ENCODE data around the gene NPTXR. TPM values are rescaled to one million over a fixed set of nuclear protein-coding genes. Genes with fewer than 3 reads are reported as not detected.

Gene NPTXR
- total RNA-seq, 2 experiments from 2014 or later = 0.08 TPM; not detected in 1

DNA sequence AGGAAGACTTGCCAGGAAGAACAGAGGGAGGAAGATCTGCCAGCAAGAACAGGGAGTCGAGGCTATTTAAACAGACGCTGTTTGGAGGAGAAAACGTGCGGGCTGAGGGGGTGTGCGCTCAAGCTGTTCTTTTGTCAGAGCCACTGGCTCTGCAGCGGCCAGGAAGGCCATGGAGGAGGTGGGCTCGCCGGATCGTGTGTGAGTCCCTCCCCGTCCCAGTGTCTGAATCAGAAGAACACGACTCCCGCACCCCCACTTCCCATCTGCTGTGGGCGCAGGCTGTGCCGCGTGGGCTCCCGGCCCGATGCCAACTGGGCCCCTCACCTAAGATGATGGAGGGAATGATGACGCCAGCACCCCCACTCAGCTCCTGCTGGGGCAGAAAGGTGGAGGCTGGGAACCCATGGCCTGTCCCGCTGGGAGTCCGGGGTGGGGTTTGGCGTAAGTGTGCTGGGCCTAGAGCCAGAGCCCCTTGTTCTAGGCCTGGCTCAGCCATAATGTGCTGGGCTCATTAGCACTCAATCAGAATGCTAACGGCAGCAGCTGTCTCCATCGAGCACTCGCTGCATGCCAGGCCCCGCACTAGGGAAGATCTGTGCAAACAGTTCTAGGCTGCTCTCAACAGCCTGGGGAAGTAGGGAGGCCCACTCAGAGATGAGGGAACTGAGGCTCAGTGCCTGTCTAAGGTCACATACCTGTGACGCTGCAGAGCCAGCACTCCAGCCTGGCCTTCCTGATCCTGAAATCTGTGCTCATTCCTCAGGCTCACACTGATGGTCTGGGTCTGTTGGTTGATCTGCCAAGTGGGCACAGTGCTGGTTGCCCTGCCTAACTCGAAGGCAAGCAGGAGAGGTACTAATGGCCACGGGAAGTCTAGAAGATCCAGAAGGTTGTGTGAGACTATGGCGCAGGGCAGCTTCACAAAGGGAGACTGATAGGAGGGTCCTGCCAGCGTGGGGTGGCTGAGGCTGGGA is 11.5 kb downstream of the NPTXR start:
- Histone ChIP-seq H3K9me2 (ENCODE audit: insufficient read depth, low read length) (no peaks in the 10 kb centered on the region), H3K4me1 (ENCODE audit: insufficient read depth, low read length, poor library complexity, severe bottlenecking) (no peaks in the 10 kb centered on the region), H3K27ac (ENCODE audit: low read depth, low read length, poor library complexity, severe bottlenecking) (no peak overlapping the region), H3K9me3 (ENCODE audit: low read length) (no peaks in the 10 kb centered on the region), H3K79me2 (ENCODE audit: insufficient read depth, low read depth, low read length) (no peaks in the 10 kb centered on the region), H3K36me3 (ENCODE audit: insufficient read depth, low read length) (no peaks in the 10 kb centered on the region), H3K4me3 (ENCODE audit: low read depth, low read length, poor library complexity, severe bottlenecking) (no peak overlapping the region), H4K20me1 (ENCODE audit: insufficient read depth, low read length) (no peaks in the 10 kb centered on the region; the same call in 1 of the 2 replicates), H3K4me2 (ENCODE audit: low read length) (no peak overlapping the region), H2AFZ (ENCODE audit: low read length) (no peak overlapping the region)
- intact Hi-C loops (cut with micrococcal nuclease; ENCODE audit: unreplicated experiment) = no loop called here
- DNase-seq (ENCODE audit: low spot score) = no peak
- ChIA-PET CTCF (ENCODE audit: unreplicated experiment) (no interaction called here), POLR2A (no interaction called here)
- TF ChIP-seq EZH2phosphoT487 (IDR thresholded peaks at IDR 0.05; ENCODE audit: borderline replicate concordance, low read depth, low read length) (no peak), CTCF (conservative IDR thresholded peaks at IDR 0.05; ENCODE audit: low read length) (no peak)
- no TSS peak for BruUV-seq (replicated peaks)

GRCh38 chr22:38831166-38831945 is 12.5 kb downstream of the NPTXR start:
- H3K9me3 ChIP-seq (ENCODE audit: low read length) = no peaks in the 10 kb centered on the region
- intact Hi-C loops (cut with micrococcal nuclease; ENCODE audit: unreplicated experiment) = no loop called here
- H2AFZ ChIP-seq (ENCODE audit: low read length) = no peak overlapping the region
- no peaks in the 10 kb centered on the region; the same call in 1 of the 2 replicates for H4K20me1 ChIP-seq (ENCODE audit: insufficient read depth, low read length)
- H3K27ac ChIP-seq (ENCODE audit: low read depth, low read length, poor library complexity, severe bottlenecking) = no peak overlapping the region
- CTCF ChIA-PET (ENCODE audit: unreplicated experiment) = no interaction called here
- no peak overlapping the region for H3K4me2 ChIP-seq (ENCODE audit: low read length)
- TF ChIP-seq EZH2phosphoT487 (IDR thresholded peaks at IDR 0.05; ENCODE audit: borderline replicate concordance, low read depth, low read length) = no peak
- TF ChIP-seq CTCF (conservative IDR thresholded peaks at IDR 0.05; ENCODE audit: low read length) = no peak
- no peak for DNase-seq (ENCODE audit: low spot score)
- no peaks in the 10 kb centered on the region for H3K79me2 ChIP-seq (ENCODE audit: insufficient read depth, low read depth, low read length)
- no peaks in the 10 kb centered on the region for H3K4me1 ChIP-seq (ENCODE audit: insufficient read depth, low read length, poor library complexity, severe bottlenecking)
- H3K9me2 ChIP-seq (ENCODE audit: insufficient read depth, low read length) = no peaks in the 10 kb centered on the region
- no TSS peak for BruUV-seq (replicated peaks)
- POLR2A ChIA-PET = no interaction called here
- no peak overlapping the region for H3K4me3 ChIP-seq (ENCODE audit: low read depth, low read length, poor library complexity, severe bottlenecking)
- H3K36me3 ChIP-seq (ENCODE audit: insufficient read depth, low read length) = no peaks in the 10 kb centered on the region

All from OCI-LY7 (cell line).